GM10248 (cell line): ENCODE measurements around the gene CAPS2.

Experiments
- CTCF ChIA-PET: fragments of 300-600 bp; sonication (Branson Sonifier 250); formaldehyde crosslinking; extraction: SDS; loops from one replicate; lab custom pipeline; 2021; ENCODE audit warnings: antibody characterized with exemption; lab: Yijun Ruan, JAX
- POLR2A ChIA-PET: fragments of 350-650 bp; sonication (Branson Sonifier 250); formaldehyde crosslinking; extraction: SDS; loops from one replicate; lab custom pipeline; 2020; ENCODE audit warnings: antibody characterized with exemption; lab: Yijun Ruan, JAX
- DNase-seq: peaks from one replicate; pipeline ENCODE4 v3.0.0; 2012; ENCODE audit errors: extremely low spot score
- TF ChIP-seq, protein P1 (sequence below): IDR thresholded peaks from 2 replicates; pipeline ENCODE4 v1.5.1; 2012; ENCODE audit warnings: mild to moderate bottlenecking, low read depth; ENCODE audit errors: extremely low read depth, missing control alignments, control extremely low read depth

The CAPS2 gene

DNA sequence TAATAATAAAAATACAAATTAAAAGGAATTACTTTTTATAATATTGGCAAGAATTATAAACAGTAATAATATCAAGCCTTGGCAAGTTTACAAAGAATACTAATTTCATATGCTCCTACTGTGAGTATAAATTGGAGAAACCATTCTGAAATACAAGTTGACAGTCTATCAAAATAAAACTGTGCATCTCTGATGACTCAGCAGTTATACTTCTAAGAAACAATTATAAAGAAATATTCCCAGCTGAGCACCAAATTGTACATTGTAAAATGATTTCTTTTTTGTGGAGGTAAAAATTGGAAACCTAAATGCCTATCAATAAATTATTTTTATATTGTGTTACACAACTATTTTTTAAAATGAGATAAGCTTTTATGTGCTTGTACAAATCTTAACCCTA is 85.0 kb downstream of the CAPS2 start:
- no peak for DNase-seq
- ChIA-PET CTCF (interaction anchor here (1.1 to 1.2 kb wide), 2 partner anchors 10 to 31 kb away, joined by 3 read pairs; no protein-coding TSS in a partner anchor), POLR2A (no interaction called here)
- TF ChIP-seq, protein P1, sequence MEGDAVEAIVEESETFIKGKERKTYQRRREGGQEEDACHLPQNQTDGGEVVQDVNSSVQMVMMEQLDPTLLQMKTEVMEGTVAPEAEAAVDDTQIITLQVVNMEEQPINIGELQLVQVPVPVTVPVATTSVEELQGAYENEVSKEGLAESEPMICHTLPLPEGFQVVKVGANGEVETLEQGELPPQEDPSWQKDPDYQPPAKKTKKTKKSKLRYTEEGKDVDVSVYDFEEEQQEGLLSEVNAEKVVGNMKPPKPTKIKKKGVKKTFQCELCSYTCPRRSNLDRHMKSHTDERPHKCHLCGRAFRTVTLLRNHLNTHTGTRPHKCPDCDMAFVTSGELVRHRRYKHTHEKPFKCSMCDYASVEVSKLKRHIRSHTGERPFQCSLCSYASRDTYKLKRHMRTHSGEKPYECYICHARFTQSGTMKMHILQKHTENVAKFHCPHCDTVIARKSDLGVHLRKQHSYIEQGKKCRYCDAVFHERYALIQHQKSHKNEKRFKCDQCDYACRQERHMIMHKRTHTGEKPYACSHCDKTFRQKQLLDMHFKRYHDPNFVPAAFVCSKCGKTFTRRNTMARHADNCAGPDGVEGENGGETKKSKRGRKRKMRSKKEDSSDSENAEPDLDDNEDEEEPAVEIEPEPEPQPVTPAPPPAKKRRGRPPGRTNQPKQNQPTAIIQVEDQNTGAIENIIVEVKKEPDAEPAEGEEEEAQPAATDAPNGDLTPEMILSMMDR = no peak

DNA sequence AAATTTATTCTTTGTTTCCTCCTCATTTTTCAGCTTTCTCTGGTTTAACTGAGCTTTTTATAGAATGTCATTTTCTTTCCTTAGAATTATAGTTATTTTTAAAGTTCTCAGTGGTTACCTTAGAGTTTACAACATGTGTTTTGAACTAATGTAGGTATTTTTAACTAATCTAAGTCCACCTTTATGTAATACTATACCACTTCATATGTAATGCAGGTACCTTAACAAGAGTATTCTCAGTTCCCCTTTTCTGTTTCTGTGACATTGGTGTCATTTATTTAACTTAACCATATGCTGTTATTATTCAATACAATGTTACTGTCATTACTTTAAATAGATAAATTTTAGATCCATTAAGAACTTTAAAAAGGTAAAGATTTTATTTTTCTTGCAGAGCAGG is 90.1 kb downstream of the CAPS2 start:
- ChIA-PET POLR2A (no interaction called here), CTCF (interaction anchor here (1.1 kb wide), 1 partner anchor 17 kb away, joined by 3 read pairs; no protein-coding TSS in a partner anchor)
- DNase-seq = no peak
- TF ChIP-seq, protein P1 = no peak

DNA sequence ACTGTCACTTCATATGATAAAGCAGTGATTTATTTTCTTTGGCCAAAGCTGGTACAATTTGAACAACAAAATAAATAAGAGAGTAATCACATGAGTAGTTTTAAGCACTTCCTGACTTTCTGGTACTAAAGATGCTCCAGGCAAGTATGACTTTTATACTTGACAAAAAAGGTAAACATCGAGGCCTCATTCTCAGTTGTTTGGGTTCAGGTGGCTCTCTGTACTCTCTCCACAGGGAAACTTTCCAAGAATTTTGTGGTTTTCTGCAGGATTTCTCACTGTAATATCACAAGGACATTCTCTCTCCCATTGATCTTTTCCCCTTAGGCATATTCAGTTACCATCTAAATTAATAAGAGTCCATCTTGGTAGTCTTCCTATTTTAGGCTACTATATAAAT is 93.9 kb downstream of the CAPS2 start:
- POLR2A ChIA-PET = no interaction called here
- CTCF ChIA-PET = no interaction called here
- TF ChIP-seq, protein P1 = no peak
- no peak for DNase-seq

DNA sequence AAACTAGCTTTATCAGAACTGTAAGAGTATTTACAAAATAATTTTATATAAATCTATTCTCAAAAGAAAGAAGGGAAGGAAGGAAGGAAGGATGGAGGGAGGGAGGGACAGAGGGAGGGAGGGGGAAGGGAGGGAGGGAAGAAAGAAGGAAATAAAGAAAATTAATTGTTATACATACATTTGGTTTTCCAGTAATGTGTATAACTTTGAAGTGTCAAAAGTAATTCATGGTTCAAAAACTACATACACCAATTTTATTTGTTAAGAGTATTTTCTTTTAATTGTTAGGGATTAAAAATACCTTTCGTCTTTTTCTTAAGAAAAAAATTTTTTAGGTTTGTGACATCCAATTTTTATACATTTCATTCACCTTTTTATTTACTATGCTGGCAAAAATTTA is 103.0 kb downstream of the CAPS2 start:
- TF ChIP-seq, protein P1 = no peak
- DNase-seq = no peak
- CTCF ChIA-PET = no interaction called here
- POLR2A ChIA-PET = no interaction called here
